HepG2 (cell line): ENCODE data around the gene DGUOK.

ENCODE experiments used
- ATF3 ChIP-seq: sonication (generic); formaldehyde crosslinking; IDR thresholded peaks from 2 replicates; pipeline ENCODE4 v1.4.0; 2020; ENCODE audit warnings: missing genetic modification reagents
- CBX5 ChIP-seq: sonication (generic); formaldehyde crosslinking; IDR thresholded peaks from 2 replicates; pipeline ENCODE4 v1.4.0; 2020; ENCODE audit warnings: missing genetic modification reagents, borderline replicate concordance
- EZH2 ChIP-seq: conservative IDR thresholded peaks from 2 replicates; pipeline ENCODE4 v1.6.1; 2012; ENCODE audit warnings: mild to moderate bottlenecking, low read depth, low read length, moderate library complexity
- FOXK2 ChIP-seq: fragments of 450-650 bp; IDR thresholded peaks from 2 replicates; pipeline ENCODE4 v1.6.1; 2016
- GTF3A ChIP-seq: sonication (generic); formaldehyde crosslinking; conservative IDR thresholded peaks from 2 replicates; pipeline ENCODE4 v1.4.0; 2020; ENCODE audit warnings: mild to moderate bottlenecking, missing genetic modification reagents
- HMGXB4 ChIP-seq, 2 experiments: sonication (generic) in 1 of 2; formaldehyde crosslinking in 1 of 2; IDR thresholded peaks; 2 replicates each; pipeline versions ENCODE4 v1.4.0 to v1.6.1; 2018 to 2020; ENCODE audit warnings: missing genetic modification reagents in 2 of 2, borderline replicate concordance in 1 of 2, low read depth in 1 of 2, mild to moderate bottlenecking in 1 of 2, missing biosample characterization in 1 of 2
- HOXA3 ChIP-seq: sonication (generic); formaldehyde crosslinking; IDR thresholded peaks from 2 replicates; pipeline ENCODE4 v1.5.0; 2020; ENCODE audit warnings: missing genetic modification reagents
- NCOR1 ChIP-seq: fragments of 200-600 bp; sonication (generic); IDR thresholded peaks from 2 replicates; pipeline ENCODE4 v1.7.0; 2017; ENCODE audit warnings: antibody characterized with exemption, low read length, borderline replicate concordance
- POLR2A ChIP-seq, 2 experiments: IDR thresholded peaks; 2 replicates each; pipeline ENCODE4 v1.6.1; 2011; ENCODE audit warnings: low read depth in 2 of 2, low read length in 2 of 2, mild to moderate bottlenecking in 1 of 2, moderate library complexity in 1 of 2; ENCODE audit not compliant: insufficient read depth in 1 of 2
- POLR2AphosphoS5 ChIP-seq: IDR thresholded peaks from 2 replicates; pipeline ENCODE4 v1.6.1; 2012; ENCODE audit warnings: low read depth, low read length
- SKI ChIP-seq: fragments of 450-650 bp; IDR thresholded peaks from one replicate; pipeline ENCODE4 v1.6.1; 2018; ENCODE audit warnings: mild to moderate bottlenecking; ENCODE audit not compliant: partially characterized antibody
- ZBTB21 ChIP-seq: sonication (generic); formaldehyde crosslinking; IDR thresholded peaks from 2 replicates; pipeline ENCODE4 v1.4.0; 2020; ENCODE audit warnings: missing genetic modification reagents
- ZNF10 ChIP-seq: sonication (generic); formaldehyde crosslinking; IDR thresholded peaks from 2 replicates; pipeline ENCODE4 v1.4.0; 2020; ENCODE audit warnings: mild to moderate bottlenecking, low read depth, missing genetic modification reagents, borderline replicate concordance

GRCh38 chr2:73935641-73936040 lies 9.0 kb downstream of the DGUOK start:
- no peak for TF ChIP-seq GTF3A
- TF ChIP-seq NCOR1: no peak
- no peak for TF ChIP-seq ZNF10 (CRISPR knock-in tag)
- 0 out of 2 replicates have a peak, but pooled peaks have one; percentile 2 for TF ChIP-seq POLR2AphosphoS5
- TF ChIP-seq EZH2: no peak
- no peak for TF ChIP-seq POLR2A (IDR thresholded peaks at IDR 0.05; ENCODE audit: insufficient read depth in 1 of 2, low read depth in 2 of 2, low read length in 2 of 2)
- no peak for TF ChIP-seq HOXA3 (CRISPR knock-in tag)
- TF ChIP-seq FOXK2: no peak
- TF ChIP-seq HMGXB4 (CRISPR knock-in tag; IDR thresholded peaks at IDR 0.05; ENCODE audit: borderline replicate concordance in 1 of 2, low read depth in 1 of 2): no peak
- no peak for TF ChIP-seq ATF3 (CRISPR knock-in tag)
- no peak for TF ChIP-seq CBX5 (CRISPR knock-in tag)
- no peak for TF ChIP-seq ZBTB21 (CRISPR knock-in tag)
- TF ChIP-seq SKI: no peak
